CD4-positive, alpha-beta T cell (primary cell): ENCODE results near the gene DDI1. TPM values are rescaled to one million over a fixed set of nuclear protein-coding genes. Genes with fewer than 3 reads are reported as not detected.

Experiments
- ATAC-seq: fragments of 200-7000 bp; cut with Tn5 transposase; one replicate; pipeline ENCODE4 v1.10.0; 2022; ENCODE audit warnings: mild to moderate bottlenecking; ENCODE audit not compliant: poor library complexity
- CTCF ChIA-PET: fragments of 350-600 bp; sonication (Branson Sonifier 250); formaldehyde crosslinking; loops from one replicate; lab custom pipeline; 2021; ENCODE audit warnings: antibody characterized with exemption, inconsistent platforms; lab: Charles Lee
- POLR2A ChIA-PET: fragments of 350-600 bp; sonication (Branson Sonifier 250); formaldehyde crosslinking; loops from one replicate; lab custom pipeline; 2021; ENCODE audit warnings: antibody characterized with exemption, inconsistent platforms; lab: Charles Lee
- DNase-seq, 14 experiments: peaks; one replicate each; pipeline ENCODE4 v3.0.0-alpha.2; 2013 to 2020; ENCODE audit warnings: mixed read lengths in 2 of 14
- H3K27ac ChIP-seq, 2 donors: one replicate each; pipeline versions ENCODE4 v1.5.1 to v1.7.0; 2013; ENCODE audit warnings: low read length in 2 of 2, low read depth in 1 of 2, mild to moderate bottlenecking in 1 of 2
- H3K27me3 ChIP-seq, 2 experiments: 1 replicate in 1 of 2; 2 replicates in 1 of 2; pipeline versions ENCODE4 v1.6.1 to v1.7.0; 2013; ENCODE audit warnings: low read length in 2 of 2, control low read depth in 1 of 2, mild to moderate bottlenecking in 1 of 2, moderate library complexity in 1 of 2; ENCODE audit not compliant: insufficient read depth in 2 of 2, control insufficient read depth in 1 of 2
- H3K36me3 ChIP-seq: one replicate; pipeline ENCODE4 v1.6.1; 2013; ENCODE audit warnings: low read length, control low read depth; ENCODE audit not compliant: insufficient read depth
- H3K4me1 ChIP-seq: one replicate; pipeline ENCODE4 v1.6.1; 2013; ENCODE audit warnings: low read length, control low read depth; ENCODE audit not compliant: insufficient read depth
- H3K4me3 ChIP-seq: one replicate; pipeline ENCODE4 v1.5.1; 2013; ENCODE audit warnings: mild to moderate bottlenecking, low read length, moderate library complexity
- H3K9me3 ChIP-seq, 2 experiments: 1 replicate in 1 of 2; 2 replicates in 1 of 2; pipeline versions ENCODE4 v1.6.1 to v1.7.0; 2013; ENCODE audit warnings: low read length in 2 of 2, mild to moderate bottlenecking in 2 of 2, control low read depth in 1 of 2, moderate library complexity in 1 of 2; ENCODE audit not compliant: control insufficient read depth in 1 of 2, insufficient read depth in 1 of 2
- H3K27ac Mint-ChIP-seq: one replicate; pipeline ENCODE4 v1.8.0; 2020; ENCODE audit warnings: mixed read lengths
- H3K27me3 Mint-ChIP-seq: one replicate; pipeline ENCODE4 v1.8.0; 2021; ENCODE audit warnings: mixed read lengths
- H3K36me3 Mint-ChIP-seq: one replicate; pipeline ENCODE4 v1.8.0; 2021; ENCODE audit warnings: low read depth, mixed read lengths
- H3K4me1 Mint-ChIP-seq: one replicate; pipeline ENCODE4 v1.8.0; 2021; ENCODE audit warnings: low read depth, mixed read lengths
- H3K4me3 Mint-ChIP-seq: one replicate; pipeline ENCODE4 v1.8.0; 2020; ENCODE audit warnings: mild to moderate bottlenecking, mixed read lengths
- H3K9me3 Mint-ChIP-seq: one replicate; pipeline ENCODE4 v1.8.0; 2020; ENCODE audit warnings: mixed read lengths
- CTCF ChIP-seq: fragments of 200-600 bp; IDR thresholded peaks from one replicate; pipeline ENCODE4 v1.8.0; 2022; ENCODE audit warnings: antibody characterized with exemption, mild to moderate bottlenecking
- intact Hi-C, 2 experiments: fragments of 100-400 bp; cut with DNase I in 1 of 2; cut with micrococcal nuclease in 1 of 2; formaldehyde crosslinking; loops; one replicate each; pipeline versions ENCODE4 v1.15.1 to v1.9.0; 2023 to 2025; cut with DNase I, micrococcal nuclease
- polyA plus RNA-seq, 2 donors: library from polyadenylated mRNA; unstranded; fragments of 120-200 nt; gene quantifications; one replicate each; pipeline ENCODE4 v1.2.1, GENCODE V29; 2013
- total RNA-seq, 174 experiments: library from RNA in 2 of 174; stranded (reverse) in 2 of 174; gene quantifications; one replicate each; pipeline ENCODE4 v1.2.3 and lab custom pipeline; 2021 to 2026

Gene DDI1
- total RNA-seq, result not detected
- not detected for polyA plus RNA-seq (2013, experiment 1 of 2)
- not detected for polyA plus RNA-seq (2013, experiment 2 of 2)
- 0 to 0.08 (median 0) reads per million in 172 experiments for total RNA-seq (lab: John Stamatoyannopoulos, UW)

GRCh38 chr11:104036588-104036987 is at the start of gene DDI1:
TSS of gene DDI1 (plus strand) at chr11:104036640. CDS start at chr11:104036823, 183 bp downstream.
- Mint-ChIP-seq H3K27me3 (no peaks in the 10 kb centered on the region), H3K27ac (no peak within 1 kb of the TSS), H3K4me3 (no peak within 1 kb of the TSS), H3K4me1 (no peaks in the 10 kb centered on the region), H3K36me3 (no peaks in the 10 kb centered on the region), H3K9me3 (peaks cover 2% of the 10 kb centered on the region)
- Histone ChIP-seq H3K4me1 (no peaks in the 10 kb centered on the region), H3K27me3 (no peaks in the 10 kb centered on the region), H3K27ac (no peak within 1 kb of the TSS), H3K4me3 (no peak within 1 kb of the TSS), H3K36me3 (no peaks in the 10 kb centered on the region), H3K9me3 (peaks cover 0 to 17% of the 10 kb centered on the region in 2 experiments)
- no peak for TF ChIP-seq CTCF
- no peak for DNase-seq
- no peak for ATAC-seq
- POLR2A ChIA-PET, result no interaction called here
- intact Hi-C loops, result no loop called here
- CTCF ChIA-PET, result no interaction called here

GRCh38 chr11:103987629-103988594 is 48.5 kb upstream of the DDI1 start:
- no peaks in the 10 kb centered on the region for H3K36me3 ChIP-seq
- Mint-ChIP-seq H3K4me1 (no peaks in the 10 kb centered on the region), H3K27me3 (no peaks in the 10 kb centered on the region), H3K9me3 (no peaks in the 10 kb centered on the region), H3K4me3 (no peak overlapping the region), H3K27ac (no peak overlapping the region), H3K36me3 (no peaks in the 10 kb centered on the region)
- CTCF ChIA-PET, result no interaction called here
- no peak overlapping the region for H3K27ac ChIP-seq
- DNase-seq, result no peak
- H3K9me3 ChIP-seq, result no peaks in the 10 kb centered on the region
- no peak for ATAC-seq
- no peaks in the 10 kb centered on the region for H3K4me1 ChIP-seq
- no peaks in the 10 kb centered on the region for H3K27me3 ChIP-seq
- POLR2A ChIA-PET, result no interaction called here
- no peak overlapping the region for H3K4me3 ChIP-seq
- no peak for TF ChIP-seq CTCF
- intact Hi-C loops, result no loop called here

- Histone ChIP-seq H3K9me3 (no peaks in the 10 kb centered on the region), H3K4me3 (no peak overlapping the region), H3K27me3 (no peaks in the 10 kb centered on the region), H3K36me3 (no peaks in the 10 kb centered on the region), H3K27ac (no peak overlapping the region), H3K4me1 (no peaks in the 10 kb centered on the region)
- Mint-ChIP-seq H3K27me3 (no peaks in the 10 kb centered on the region), H3K4me3 (no peak overlapping the region), H3K36me3 (no peaks in the 10 kb centered on the region), H3K27ac (no peak overlapping the region), H3K9me3 (no peaks in the 10 kb centered on the region), H3K4me1 (no peaks in the 10 kb centered on the region)
- no peak for TF ChIP-seq CTCF
- ATAC-seq (no peak), DNase-seq (no peak)
- CTCF ChIA-PET, result no interaction called here
- intact Hi-C loops, result no loop called here
- POLR2A ChIA-PET, result no interaction called here
Observed at GRCh38 chr11:103988595-103988969, 47.9 kb upstream of the DDI1 start.
